HL-60 (cell line): ENCODE results near the gene MAP3K5.

Experiments
- DNase-seq, 2 experiments: peaks; one replicate each; pipeline ENCODE4 v3.0.0-alpha.2; 2010 to 2020; ENCODE audit warnings: low read depth in 1 of 2, low spot score in 1 of 2
- H3K27ac ChIP-seq: fragments of 250-450 bp; sonication (Bioruptor Pico); replicated peaks from 2 replicates; pipeline ENCODE4 v1.5.1; 2020; ENCODE audit warnings: mild to moderate bottlenecking, moderate library complexity
- H3K27me3 ChIP-seq: fragments of 250-450 bp; sonication (Bioruptor Pico); 2 replicates; pipeline ENCODE4 v1.5.1; 2021; ENCODE audit warnings: mild to moderate bottlenecking, moderate library complexity; ENCODE audit not compliant: insufficient read depth, poor library complexity, severe bottlenecking
- H3K4me3 ChIP-seq: replicated peaks from 2 replicates; pipeline ENCODE4 v1.5.1; 2011; ENCODE audit warnings: mild to moderate bottlenecking, control low read depth, low read length; ENCODE audit not compliant: insufficient read depth
- CTCF ChIP-seq: IDR thresholded peaks from one replicate; pipeline ENCODE4 v1.5.1; 2011; ENCODE audit warnings: low read length, control low read depth, inconsistent platforms; ENCODE audit not compliant: insufficient read depth
- GABPA ChIP-seq: IDR thresholded peaks from 2 replicates; pipeline ENCODE4 v1.6.1; 2012; ENCODE audit warnings: low read depth
- POLR2AphosphoS5 ChIP-seq: IDR thresholded peaks from 2 replicates; pipeline ENCODE4 v1.6.1; 2012; ENCODE audit warnings: low read depth
- REST ChIP-seq: IDR thresholded peaks from 2 replicates; pipeline ENCODE4 v1.6.1; 2012; ENCODE audit warnings: low read depth; ENCODE audit not compliant: insufficient replicate concordance
- SPI1 ChIP-seq: IDR thresholded peaks from 2 replicates; pipeline ENCODE4 v1.6.1; 2012; ENCODE audit warnings: low read depth, mild to moderate bottlenecking, borderline replicate concordance

Gene MAP3K5

GRCh38 chr6:136566851-136567250 is 225.4 kb downstream of the MAP3K5 start:
- TF ChIP-seq SPI1 (no peak), POLR2AphosphoS5 (no peak), CTCF (no peak), REST (no peak), GABPA (no peak)
- DNase-seq, result no peak
- H3K27me3 ChIP-seq, result no peaks in the 10 kb centered on the region
- H3K4me3 ChIP-seq, result no peak overlapping the region
- H3K27ac ChIP-seq, result no peak overlapping the region

GRCh38 chr6:136566007-136566487 is 226.2 kb downstream of the MAP3K5 start:
- H3K27ac ChIP-seq, result no peak overlapping the region

GRCh38 chr6:136564180-136564579 is 228.1 kb downstream of the MAP3K5 start:
- TF ChIP-seq CTCF (no peak), GABPA (no peak), SPI1 (no peak), REST (no peak), POLR2AphosphoS5 (no peak)
- Histone ChIP-seq H3K4me3 (no peak overlapping the region), H3K27me3 (no peaks in the 10 kb centered on the region), H3K27ac (no peak overlapping the region)
- no peak for DNase-seq

More at GRCh38 chr6:136566007-136566487, 226.2 kb downstream of the MAP3K5 start:
- Histone ChIP-seq H3K4me3 (no peak overlapping the region), H3K27me3 (no peaks in the 10 kb centered on the region)
- peak; percentile 14; the same call in 1 of the 2 replicates for TF ChIP-seq GABPA
- peak; percentile 24; the same call in 1 of the 2 replicates for TF ChIP-seq SPI1
- no peak for TF ChIP-seq CTCF
- peak in 1 of 2 experiments; percentile 76 for DNase-seq

GRCh38 chr6:136563386-136564152 is 228.7 kb downstream of the MAP3K5 start:
- TF ChIP-seq CTCF (no peak), SPI1 (no peak), REST (no peak), GABPA (no peak), POLR2AphosphoS5 (no peak)
- no peak overlapping the region for H3K27ac ChIP-seq
- no peak for DNase-seq
- H3K27me3 ChIP-seq, result no peaks in the 10 kb centered on the region
- H3K4me3 ChIP-seq, result no peak overlapping the region
